ENCODE measurements around the gene CFAP61.
"Not testable (repeated sequence)": the region's sequence is repeated elsewhere in the genome, so short reads cannot be mapped to it uniquely, and the experiment has no call there.

The CFAP61 gene

DNA sequence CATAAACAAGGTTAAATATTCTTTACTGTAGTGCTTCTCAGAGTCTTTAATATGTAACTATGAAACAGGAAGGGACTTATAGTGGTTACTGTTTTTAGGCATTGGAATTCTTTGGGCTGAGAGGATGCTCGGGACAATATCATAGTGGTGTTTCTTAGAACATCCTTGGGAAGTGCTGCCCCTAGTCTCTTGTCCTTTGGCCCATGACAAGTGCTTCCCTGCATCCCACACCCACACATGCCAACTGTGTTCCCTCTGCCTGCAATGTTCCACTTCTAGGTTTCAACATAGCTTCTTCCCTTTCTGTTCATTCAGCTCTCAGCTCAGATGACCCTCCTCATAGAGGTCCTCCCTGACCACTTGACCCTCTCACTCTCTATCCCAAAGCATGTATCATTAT, 37.6 kb downstream of the CFAP61 start:
- no peak for DNase-seq (ENCODE audit: low read depth)

DNA sequence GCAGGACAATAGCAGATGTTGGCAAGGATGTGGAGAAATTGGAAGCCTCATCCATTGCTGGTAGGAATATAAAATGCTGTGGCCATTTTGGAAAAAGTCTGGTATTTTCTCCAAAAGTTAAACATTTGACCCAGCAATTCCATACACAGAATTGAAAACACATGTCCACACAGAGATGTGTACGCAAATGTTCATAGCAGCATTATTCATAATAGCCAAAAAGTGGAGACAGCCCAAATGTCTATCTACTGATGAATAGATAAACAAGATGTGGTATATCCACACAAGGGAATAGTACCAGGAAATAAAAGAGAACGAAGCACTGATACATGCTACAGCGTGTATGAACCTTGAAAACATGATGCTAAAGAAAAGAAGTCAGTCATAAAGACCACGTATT, 40.5 kb downstream of the CFAP61 start:
- no peak for DNase-seq (ENCODE audit: low read depth)

- DNase-seq (ENCODE audit: low read depth) = no peak
Measured at GRCh38 chr20:20094410-20094809, 42.1 kb downstream of the CFAP61 start.

- DNase-seq (ENCODE audit: low read depth) = no peak
Measured at GRCh38 chr20:20095114-20095872, 43.0 kb downstream of the CFAP61 start.

- no peak for DNase-seq (ENCODE audit: low read depth)
Measured at GRCh38 chr20:20096421-20096820, 44.1 kb downstream of the CFAP61 start.

- no peak for DNase-seq (ENCODE audit: low read depth)
Measured at GRCh38 chr20:20100881-20101280, 48.5 kb downstream of the CFAP61 start.

DNA sequence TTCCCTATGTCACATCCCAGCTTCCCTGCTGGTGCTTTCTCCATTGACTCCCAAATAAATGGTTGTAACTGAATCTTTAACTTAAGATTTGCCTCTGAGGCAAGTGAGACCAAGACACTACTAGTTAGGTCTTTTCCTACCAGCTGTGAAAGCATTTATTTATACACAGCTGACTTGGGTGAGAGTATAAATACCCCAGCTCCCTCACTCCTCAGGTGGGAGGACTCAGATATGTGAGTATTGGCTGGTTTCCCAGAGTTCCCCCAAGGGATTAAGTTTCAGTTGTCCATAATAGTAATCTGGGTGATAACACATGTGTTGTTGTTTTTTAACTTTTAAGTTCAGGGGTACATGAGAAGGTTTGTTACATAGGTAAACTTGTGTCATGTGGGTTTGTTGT, 49.8 kb downstream of the CFAP61 start:
- DNase-seq (ENCODE audit: low read depth) = no peak

- DNase-seq (ENCODE audit: low read depth) = no peak
Measured at GRCh38 chr20:20102716-20103258, 50.5 kb downstream of the CFAP61 start.

- DNase-seq (ENCODE audit: low read depth) = no peak
Measured at GRCh38 chr20:20103486-20103885, 51.2 kb downstream of the CFAP61 start.

- DNase-seq (ENCODE audit: low read depth) = not testable (repeated sequence)
Measured at GRCh38 chr20:20123187-20123586, 70.9 kb downstream of the CFAP61 start.

DNA sequence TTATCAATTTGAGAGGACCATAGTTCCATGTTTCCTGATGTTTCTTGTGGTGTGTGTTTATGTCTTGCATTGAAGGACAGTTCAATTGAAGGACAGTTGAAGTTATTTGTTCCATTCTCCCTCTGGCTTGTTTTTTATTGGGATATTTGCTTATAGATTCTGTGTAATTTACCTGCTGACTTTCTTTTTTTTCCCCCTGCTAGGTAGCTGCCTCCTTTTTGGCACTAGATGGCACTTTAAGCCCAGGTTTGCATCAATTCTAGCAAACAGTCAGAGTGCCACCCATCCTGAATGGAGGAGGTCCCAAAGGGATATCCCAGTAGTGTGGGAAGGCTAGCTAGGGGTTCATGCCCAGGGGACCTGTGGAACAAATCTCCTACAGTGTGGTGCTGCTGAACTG, 78.1 kb downstream of the CFAP61 start:
- peak; percentile 24 for DNase-seq (ENCODE audit: low read depth)

DNA sequence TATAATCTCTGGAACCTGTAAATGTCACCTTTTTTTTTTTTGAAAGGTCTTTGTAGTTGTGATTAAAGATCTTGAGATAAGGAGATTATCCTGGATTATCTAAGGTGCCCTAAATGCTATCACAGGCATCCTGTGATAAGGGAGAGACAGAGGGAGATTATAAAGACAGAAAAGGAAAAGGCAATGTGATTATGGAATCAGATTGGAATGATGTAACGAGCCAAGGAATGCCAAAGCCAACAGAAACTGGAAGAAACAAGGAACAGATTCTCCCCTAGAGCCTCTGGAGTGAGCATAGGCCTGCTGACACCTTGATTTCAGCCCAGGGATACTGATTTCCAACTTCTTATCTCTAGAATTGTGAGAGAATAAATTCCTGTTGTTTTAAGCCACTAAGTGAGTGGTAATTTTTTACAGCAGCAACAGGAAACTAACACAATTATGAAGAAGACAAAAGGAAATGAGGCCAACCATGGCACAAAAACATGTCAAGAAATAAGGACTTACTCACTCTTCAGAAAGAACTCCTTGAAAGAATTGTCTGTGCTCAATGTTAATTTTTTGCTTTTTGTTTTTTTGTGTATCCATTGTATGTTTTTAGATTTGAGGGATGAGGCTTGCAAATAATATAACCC, 82.7 kb downstream of the CFAP61 start:
- peak; percentile 5 for DNase-seq (ENCODE audit: low read depth)

DNA sequence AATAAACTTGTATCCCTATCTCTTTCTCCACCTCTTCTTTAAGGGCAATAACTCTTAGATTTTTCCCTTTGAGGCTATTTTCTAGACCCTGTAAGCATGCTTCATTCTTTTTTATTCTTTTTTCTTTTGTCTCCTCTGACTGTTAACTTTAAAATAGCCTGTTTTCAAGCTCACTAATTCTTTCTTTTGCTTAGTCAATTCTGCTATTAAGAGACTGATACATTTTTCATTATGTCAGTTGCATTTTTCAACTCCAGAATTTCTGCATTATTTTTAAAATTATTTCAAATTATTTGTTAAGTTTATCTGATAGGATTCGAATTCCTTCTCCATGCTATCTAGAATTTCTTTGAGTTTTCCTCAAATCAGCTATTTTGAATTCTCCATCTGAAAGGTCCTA, 84.0 kb downstream of the CFAP61 start:
- no peak for DNase-seq (ENCODE audit: low read depth)

DNA sequence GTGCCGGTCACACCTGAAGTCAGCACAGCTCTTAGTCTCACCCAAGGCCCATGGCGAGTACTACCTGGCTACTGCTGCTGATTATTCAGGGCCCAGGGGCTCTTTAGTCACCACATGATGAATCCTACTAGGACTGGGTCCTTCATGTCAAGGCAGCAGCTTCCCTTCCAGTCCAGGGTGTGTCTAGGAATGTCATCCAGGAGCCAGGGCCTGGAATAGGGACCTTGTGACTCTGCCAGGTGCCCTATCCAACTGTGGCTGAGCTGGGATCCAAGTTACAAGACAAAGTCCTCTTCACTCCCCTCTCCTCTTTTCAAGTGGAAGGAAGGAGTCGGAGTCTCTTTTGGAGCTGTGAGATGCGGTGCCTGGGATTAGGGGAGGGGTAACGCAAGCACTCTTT, 85.5 kb downstream of the CFAP61 start:
- no peak for DNase-seq (ENCODE audit: low read depth)

DNA sequence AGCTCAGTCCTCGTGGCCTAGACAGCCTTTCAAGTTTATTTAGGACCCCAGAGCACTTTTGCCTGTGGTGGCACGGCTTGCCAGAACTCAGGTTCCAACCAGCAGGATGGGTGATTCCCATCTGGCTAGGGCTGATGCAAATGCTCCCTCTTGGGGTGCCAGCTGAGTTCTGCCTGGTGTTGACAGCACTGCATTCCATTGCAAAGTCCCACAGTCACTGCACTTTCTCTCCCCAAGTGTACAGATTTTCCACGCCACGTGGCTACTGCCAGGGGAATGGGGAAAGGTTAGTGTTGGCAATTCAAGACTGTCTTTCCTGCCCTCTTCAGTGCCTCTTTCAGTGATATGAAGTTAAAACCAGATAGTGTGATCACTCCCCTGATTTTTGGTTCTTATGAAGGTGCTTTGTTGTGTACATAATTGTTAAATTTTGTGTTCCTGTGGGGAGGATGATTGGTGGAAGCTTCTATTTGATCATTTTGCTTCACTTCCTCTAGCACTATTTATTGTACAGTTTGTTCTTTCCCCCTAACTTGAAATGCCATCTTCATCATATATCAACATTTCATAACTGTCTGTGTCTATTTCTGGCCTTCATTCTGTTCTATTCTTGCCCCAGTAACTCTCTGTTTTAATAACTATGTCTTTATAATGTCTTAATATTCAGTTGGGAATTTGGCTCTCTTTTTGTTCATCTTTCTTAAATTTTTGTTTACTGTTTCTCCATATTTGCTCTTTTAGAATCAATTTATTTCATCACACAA, 86.2 kb downstream of the CFAP61 start:
- no peak for DNase-seq (ENCODE audit: low read depth)

- no peak for DNase-seq (ENCODE audit: low read depth)
Measured at GRCh38 chr20:20139403-20139802, 87.1 kb downstream of the CFAP61 start.

DNA sequence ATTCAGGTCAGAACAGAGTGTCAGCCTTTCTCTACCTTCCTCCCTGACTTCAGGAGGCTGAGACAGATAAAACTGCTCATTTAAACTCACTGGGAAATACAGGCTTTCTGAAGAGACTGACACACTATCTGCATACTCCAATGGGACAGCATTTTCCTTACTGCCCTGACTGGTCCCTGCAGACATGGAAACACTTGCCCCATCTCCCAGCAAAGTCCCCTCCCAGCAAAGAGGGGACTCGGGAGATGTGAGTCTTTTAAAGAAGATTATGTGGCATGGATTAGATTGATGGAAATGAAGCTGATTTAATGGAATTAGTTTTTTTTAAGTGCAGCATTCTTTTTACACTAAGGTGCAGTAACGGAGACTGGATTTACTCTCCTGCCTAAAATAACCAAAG, 90.8 kb downstream of the CFAP61 start:
- DNase-seq (ENCODE audit: low read depth) = no peak

GRCh38 chr20:20143646-20144045, 91.3 kb downstream of the CFAP61 start:
- no peak for DNase-seq (ENCODE audit: low read depth)

- no peak for DNase-seq (ENCODE audit: low read depth)
Measured at GRCh38 chr20:20148779-20149178, 96.4 kb downstream of the CFAP61 start.

DNA sequence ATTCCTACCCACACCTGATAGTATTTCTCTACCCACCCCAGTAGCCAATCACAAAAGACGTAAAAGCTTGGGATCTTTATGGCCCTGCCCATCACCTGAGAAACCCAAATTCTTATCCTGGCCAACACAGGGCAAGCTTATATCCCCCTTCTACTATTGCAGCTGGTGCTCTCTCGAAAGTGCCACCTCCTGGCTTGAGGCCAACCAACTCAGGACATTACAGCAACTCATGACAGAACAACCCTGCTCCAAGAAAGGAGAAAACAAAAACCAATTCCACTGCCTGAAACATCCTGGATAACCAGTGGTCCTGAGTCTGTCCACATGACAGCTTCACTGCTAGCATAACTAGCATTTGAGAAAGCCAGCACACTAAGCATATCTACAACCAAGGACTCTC, 97.9 kb downstream of the CFAP61 start:
- no peak for DNase-seq (ENCODE audit: low read depth)

DNA sequence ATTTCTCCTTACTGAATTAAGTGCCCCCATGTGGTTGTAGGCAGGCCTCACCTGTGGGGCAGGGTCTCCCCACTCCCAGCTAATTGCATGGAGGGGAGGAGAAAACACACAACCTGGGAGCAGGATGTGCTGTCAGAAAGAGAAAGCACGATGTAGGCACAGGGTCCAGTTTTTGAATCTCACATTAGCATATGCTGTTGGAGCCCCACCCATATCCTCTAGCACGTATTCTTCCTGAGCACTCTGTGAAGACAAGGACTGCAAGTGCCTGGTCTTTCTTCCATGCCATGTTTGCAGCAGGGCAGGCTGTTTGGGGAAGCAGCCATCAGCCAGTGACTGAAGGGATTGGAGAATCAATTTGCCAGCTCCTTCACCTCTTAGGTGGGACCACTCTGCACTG, 108.2 kb downstream of the CFAP61 start:
- DNase-seq (ENCODE audit: low read depth) = no peak

- DNase-seq (ENCODE audit: low read depth) = no peak
Measured at GRCh38 chr20:20161611-20162010, 109.3 kb downstream of the CFAP61 start.

- DNase-seq (ENCODE audit: low read depth) = no peak
Measured at GRCh38 chr20:20167698-20168097, 115.4 kb downstream of the CFAP61 start.
